ENCODE results near the gene MBIP.

- no peak for TF ChIP-seq POLR2A (IDR thresholded peaks at IDR 0.05)
- TF ChIP-seq, protein P1, sequence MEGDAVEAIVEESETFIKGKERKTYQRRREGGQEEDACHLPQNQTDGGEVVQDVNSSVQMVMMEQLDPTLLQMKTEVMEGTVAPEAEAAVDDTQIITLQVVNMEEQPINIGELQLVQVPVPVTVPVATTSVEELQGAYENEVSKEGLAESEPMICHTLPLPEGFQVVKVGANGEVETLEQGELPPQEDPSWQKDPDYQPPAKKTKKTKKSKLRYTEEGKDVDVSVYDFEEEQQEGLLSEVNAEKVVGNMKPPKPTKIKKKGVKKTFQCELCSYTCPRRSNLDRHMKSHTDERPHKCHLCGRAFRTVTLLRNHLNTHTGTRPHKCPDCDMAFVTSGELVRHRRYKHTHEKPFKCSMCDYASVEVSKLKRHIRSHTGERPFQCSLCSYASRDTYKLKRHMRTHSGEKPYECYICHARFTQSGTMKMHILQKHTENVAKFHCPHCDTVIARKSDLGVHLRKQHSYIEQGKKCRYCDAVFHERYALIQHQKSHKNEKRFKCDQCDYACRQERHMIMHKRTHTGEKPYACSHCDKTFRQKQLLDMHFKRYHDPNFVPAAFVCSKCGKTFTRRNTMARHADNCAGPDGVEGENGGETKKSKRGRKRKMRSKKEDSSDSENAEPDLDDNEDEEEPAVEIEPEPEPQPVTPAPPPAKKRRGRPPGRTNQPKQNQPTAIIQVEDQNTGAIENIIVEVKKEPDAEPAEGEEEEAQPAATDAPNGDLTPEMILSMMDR (IDR thresholded peaks at IDR 0.05) = no peak
Observed at GRCh38 chr14:36254020-36254624, 66.3 kb downstream of the MBIP start.
